HG02798 (cell line): ENCODE results near the gene NT5C3B.

Experiments
- ATAC-seq: cut with Tn5 transposase; IDR thresholded peaks from one replicate; pipeline ENCODE4 v1.9.1; 2021; ENCODE audit warnings: mild to moderate bottlenecking; ENCODE audit not compliant: unreplicated experiment, poor library complexity

NT5C3B gene

DNA sequence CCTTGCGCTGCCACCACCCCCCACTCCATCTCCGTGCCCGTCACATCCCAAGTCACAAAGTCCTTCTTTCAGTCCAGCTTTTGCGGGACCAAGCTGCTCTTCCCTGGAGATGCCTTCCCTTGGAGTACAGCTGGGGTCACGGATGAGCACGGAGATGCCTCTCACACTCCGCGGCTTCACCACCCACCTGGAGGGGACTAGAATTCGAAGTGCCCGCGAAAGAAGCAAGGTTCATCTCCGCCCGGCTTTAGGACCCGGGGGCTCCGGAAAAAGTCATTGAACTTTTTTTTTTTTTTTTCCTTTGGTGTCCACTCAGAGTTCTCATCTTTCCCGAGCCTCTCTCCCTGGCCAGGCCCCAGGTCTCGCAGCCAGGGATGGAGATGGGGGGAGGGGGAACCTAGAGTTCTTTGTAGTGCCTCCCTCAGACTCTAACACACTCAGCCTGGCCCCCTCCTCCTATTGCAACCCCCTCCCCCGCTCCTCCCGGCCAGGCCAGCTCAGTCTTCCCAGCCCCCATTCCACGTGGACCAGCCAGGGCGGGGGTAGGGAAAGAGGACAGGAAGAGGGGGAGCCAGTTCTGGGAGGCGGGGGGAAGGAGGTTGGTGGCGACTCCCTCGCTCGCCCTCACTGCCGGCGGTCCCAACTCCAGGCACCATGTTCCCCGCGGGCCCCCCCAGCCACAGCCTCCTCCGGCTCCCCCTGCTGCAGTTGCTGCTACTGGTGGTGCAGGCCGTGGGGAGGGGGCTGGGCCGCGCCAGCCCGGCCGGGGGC lies 23.5 kb downstream of the NT5C3B start, which contains the start of gene FKBP10:
TSS of gene FKBP10 (plus strand) at position 624 of the 771 bp plus-strand sequence. CDS start at position 655, 31 bp downstream.
- ATAC-seq: no peak

DNA sequence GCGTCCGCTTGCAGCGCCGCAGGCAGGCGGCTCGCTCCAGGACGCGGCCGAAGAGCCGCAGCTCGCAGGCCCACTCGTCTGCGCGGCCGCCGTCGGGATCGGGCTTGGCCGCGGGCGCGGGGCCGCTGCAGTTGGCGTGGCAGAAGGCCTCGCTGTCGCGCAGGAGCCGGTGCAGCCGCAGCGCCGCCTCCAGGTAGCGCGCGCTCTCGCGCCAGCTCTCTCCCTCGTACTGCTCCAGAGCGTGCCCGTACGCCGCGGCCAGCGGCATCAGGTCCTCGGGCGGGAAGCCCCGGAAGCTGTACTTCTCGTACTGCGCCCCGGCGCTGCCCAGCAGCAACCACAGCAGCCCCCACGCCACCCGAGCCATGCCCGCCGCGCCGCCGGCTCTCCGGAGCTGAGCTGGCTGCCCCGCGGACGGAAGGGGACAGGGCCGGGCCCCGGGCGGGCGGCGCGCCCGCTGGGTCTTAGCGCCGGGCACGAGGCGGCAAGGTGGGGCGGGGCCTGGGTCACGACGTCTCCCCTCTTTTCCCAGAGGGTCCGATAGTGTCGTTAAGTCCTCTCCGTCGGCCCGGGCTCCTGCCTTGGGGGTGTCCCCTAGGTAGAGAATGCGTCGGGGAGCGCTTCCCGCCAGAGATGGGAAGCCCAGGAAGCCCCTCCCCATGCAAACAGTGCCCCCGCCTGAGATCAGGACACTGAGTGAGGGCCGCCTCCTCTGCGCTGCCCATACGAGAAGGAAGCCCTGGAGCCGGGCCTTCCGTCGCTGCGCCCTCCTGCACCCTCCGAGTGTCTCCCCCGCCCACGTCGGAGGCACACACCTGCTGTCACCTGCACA lies 24.3 kb downstream of the NT5C3B start, which contains the start of gene P3H4:
TSS of gene P3H4 (minus strand) at position 401 of the 832 bp plus-strand sequence. CDS start at position 367, 34 bp downstream.
- peak; percentile 67 for ATAC-seq

DNA sequence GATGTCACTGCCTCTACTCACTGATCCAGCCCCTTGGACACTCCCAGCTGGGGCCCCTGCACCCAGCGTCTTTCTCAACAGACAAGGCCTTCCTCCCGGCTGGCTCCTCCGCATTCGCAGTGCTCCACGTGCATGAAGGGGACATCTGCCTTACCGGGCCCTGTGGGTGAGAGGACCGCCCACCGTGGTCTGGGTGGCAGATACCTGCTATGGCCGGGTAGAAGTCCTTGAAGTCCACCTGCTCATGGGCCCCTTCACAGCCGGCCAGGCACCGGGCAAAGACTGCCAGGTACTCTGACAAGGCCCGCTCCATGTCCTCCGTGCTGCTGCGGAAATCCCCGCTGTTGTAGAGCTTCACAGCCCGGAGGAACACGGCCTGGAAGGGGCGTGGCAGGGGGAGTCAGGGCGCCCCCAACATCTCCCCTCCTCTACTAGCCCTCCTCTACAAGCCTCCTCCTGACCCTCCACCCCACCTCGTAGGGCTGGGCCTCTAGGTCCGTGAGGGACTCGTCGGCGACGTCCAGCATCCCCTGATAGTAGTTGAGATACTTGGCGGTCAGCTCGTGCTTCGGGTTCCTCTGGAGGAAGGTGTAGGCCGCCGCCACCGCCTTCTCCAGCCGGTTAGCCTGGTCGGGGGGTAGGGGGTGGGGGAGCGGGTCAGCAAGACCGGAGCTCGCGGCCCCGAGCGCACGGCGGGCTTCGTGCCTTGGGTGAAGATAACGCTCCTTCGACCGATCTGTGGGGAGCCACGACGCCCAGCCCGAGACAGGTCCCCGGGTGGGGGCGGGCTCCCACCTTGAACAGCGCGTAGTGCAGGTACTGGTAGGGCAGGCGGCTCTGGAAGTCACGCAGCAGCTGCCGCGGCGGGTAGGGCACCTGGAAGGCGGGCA lies 25.1 kb downstream of the NT5C3B start:
- no peak for ATAC-seq

DNA sequence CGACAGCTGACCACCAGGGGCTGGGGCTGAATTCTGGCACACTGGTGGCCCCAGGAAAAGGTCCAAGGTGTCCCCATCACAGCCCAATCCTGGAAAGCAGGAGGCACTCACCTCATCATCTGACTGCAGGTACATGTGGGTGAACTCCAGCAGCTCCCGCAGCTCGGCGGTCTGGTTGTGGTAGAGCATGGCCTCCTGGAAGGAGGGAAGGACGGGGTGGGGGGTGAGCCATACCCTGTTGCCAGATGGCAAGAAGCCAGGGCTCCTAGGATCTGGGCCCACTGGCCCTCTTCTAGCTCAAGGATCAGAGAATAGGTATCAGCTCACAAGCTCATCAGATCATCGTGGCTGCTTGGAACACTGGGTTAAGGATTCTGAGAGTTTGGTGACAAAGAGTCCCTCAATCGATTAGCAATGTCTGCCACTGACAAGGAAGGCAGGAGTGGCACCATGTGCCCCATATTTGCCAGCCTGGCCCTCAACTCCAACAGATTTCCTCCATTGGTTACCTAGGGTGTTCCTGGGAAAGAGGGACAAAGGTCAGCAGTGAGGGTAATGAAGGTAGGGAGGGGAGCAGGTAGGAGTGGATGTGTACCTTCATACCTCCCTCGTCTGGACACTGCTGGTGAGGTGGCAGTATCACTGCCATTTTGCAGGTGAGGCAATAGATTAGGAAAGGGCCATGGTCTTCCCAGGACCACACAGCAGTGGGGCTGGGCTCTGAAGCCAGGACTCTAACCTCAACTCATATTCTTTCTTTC lies 29.2 kb downstream of the NT5C3B start:
- no peak for ATAC-seq

DNA sequence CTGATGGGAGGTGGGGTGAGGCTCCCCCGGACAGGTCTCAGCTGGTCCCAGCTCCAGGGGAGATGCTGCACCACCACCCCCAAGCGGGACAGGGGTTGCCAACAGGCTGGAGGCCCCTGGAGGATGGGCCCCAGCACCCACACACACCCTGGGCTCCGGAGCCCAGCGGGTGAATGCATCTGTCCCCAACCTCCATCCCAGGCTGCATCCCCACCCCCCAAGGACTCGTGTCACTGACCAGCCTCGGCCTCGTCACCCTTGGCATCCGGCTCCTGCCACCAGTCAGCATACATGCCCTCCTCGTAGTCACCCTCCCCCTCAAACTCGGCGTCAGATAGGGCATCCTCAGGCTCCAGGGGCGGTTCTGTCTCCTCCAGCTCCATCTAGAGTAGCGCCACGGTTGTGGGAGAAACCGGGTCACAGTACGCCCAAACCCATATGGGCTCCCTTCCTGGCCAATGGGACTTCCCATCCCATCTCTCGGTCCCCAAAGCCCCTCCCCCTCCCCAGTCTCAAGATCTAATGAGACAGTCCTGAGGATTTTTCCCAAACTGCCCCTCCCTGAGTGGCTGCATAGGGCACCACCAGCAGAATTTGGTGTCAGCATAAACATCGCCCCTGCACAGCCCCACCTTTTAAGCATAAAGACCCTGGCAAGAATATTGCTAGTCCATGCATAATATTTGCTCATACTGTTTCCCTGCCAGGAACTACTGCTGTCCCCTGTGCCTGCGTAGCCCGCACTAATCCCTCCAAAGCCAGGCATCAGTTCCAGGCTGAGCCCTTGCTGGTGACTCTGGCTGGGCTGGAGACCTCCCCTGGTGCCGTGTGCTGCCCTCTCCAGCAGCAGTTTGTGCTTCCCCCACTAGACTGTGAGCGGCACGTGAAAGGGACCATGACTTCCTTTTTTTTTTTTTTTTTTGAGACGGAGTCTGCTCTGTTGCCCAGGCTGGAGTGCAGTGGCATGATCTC lies 32.7 kb downstream of the NT5C3B start:
- ATAC-seq: no peak

DNA sequence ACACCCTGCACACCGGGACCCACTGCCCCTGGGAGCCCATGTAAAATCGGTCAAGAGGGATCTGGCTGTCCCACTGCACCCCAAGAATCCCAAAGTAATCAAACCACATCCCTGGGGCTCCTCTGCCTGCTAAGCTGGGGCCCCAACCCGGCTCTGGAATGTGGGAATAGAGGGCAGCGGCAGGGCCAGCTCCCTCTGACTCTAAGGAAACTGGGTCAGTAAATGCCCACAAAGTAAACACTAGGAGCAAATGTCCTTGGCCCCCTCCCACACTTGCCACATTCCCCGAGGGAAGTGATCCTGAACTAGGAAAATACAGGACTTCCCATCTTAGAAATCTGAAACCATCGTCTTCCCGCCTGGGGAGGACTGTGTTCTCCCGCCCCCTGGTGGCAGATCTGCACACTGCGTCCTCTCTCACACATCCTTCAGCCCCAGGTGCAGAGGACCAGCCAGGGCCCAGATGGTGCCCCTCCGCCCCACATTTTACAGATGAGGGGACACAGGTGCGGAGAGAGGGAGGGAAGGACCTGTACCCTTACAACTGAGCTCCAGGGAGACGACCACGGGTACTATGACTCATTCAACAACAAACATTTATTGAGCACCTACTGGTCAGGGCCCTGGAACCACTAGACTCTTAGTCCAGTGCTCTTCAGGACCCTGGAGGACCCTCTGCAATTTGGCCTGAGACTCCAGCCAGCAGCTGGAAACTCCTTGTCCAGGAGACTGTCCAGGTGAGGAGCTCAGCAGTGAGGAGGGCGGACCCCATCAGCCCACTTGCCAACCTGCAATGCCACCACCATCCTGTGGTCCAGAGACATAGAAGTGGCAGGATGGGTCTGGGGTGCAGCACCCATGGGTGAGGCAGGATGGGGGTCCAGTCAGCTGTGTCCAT lies 34.4 kb downstream of the NT5C3B start:
- ATAC-seq: no peak

DNA sequence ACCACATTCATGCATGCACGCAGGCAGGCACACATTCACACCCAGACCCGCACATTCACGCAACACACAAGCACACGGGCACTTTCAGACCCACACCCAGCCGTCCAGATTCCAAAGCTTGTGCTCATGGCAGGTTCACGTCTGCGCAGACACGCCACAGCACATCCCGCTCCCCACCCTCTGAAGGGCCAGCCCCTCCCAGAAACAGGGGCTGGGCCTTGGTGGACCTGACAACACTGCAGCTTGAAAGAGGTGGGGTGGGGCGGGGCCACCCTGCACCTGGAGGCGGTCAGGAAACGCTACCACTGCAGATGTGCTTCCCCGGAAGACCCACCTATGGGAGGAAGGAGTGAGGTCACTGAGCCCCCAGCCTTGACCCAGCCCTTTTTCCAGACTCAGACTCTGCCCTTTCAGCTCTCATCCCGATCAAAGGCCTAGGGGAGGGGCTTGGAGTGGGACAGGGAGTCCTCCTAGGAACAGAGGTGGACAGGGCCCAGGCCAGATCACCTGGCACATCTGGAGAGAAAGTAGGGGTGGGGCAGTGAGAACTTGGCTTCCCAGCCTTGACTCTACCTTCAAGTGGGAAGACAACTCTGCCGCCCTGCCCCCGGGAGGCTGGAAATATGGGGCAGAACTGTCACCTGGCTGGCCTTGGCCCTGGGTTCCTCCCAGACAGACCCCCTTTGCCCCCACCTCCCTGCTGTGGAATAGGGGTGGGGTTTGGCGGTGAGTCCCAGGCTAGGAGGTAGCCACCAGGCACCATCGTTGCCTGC lies 35.2 kb downstream of the NT5C3B start:
- ATAC-seq: no peak

DNA sequence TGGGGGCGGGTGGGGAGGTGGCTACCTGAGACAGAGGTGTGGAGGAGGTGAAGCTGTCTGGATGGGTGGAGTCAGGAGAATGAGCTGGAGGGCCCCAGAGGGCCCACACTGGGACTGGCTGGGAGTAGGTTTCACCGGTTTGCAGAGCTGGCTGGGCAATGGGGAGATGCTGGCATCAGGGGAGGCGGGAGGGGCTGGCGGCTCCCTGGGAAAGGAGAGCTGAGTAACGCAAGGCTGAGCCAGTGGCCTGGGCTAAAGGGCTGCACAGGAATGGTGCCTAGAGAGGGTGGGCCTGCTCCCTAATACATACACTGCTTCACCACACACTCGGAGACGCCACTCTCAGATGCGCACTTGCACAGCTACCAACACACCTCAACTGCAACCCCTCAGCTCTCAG lies 36.7 kb downstream of the NT5C3B start:
- no peak for ATAC-seq

DNA sequence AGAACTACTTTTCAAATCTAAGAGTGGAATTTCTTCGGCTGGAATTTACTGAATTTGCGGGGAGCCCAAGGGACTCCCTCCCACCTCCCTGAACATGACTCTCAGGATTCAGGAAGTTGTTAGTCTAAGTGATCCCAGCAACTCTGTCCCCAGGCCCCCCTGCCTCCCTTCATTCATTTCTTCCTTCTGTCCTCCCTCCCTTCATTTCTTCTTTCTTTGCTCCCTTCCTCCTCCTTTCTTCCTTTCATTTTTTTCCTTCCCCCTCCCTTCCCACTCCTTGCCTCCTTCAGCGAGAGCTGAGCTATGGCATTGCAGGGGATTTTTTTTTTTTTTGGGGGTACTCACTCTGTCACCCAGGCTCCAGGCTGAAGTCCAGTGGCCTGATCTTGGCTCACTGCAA lies 38.7 kb downstream of the NT5C3B start:
- ATAC-seq: no peak

DNA sequence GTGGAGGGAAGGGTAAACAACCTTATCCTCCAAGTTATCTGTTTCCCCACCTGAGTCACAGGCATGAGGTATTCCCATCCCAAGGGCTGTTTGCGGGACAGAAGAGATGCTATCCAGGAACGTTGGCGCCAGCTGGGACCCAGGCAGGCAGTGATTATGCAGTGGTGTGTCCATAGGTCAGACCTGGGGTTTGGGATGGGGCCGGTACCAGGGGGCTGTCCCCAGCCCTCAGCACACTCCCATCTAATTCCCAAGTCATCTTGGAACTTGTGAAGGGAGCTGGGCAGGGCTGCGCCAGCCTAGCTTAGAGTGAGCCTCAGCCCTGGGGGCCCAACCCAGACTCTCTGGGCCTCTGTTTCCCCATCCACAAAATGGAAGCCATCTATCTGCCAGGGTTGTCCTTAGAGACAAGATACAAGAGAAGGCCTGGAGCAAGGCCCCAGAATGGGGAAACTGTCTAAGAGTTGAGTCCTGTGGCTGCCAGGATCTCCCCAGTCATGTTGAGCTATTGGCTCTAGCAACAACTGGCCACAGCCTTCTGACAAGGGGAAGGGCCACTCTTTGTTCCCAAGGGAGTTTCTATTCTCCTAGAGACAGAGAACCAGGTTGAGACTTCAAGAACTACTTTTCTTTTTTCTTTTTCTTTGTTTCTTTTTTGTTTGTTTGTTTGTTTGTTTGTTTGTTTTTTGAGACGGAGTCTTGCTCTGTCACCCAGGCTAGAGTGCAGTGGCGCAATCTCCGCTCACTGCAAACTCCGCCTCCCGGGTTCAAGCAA lies 39.7 kb downstream of the NT5C3B start:
- ATAC-seq: no peak

DNA sequence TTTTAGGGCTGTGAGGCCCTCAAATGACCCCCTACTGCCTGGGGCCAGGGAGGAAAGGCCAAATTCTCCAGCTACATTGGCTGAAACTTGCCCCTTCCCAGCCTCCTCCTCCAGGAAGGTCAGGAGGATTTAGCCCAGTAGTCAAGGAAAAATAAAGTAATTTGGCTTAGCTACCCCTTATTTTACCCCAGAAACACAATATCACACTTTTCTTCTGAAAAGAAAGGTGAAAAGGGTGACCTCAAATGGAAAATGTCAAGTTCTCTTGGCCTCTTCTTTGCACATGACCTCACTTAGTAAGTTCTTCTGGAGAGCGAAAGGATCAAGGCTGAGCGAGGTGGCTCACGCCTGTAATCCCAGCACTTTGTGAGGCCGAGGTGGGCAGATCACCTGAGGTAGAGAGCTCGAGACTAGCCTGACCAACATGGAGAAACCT lies 41.5 kb downstream of the NT5C3B start:
- no peak for ATAC-seq

DNA sequence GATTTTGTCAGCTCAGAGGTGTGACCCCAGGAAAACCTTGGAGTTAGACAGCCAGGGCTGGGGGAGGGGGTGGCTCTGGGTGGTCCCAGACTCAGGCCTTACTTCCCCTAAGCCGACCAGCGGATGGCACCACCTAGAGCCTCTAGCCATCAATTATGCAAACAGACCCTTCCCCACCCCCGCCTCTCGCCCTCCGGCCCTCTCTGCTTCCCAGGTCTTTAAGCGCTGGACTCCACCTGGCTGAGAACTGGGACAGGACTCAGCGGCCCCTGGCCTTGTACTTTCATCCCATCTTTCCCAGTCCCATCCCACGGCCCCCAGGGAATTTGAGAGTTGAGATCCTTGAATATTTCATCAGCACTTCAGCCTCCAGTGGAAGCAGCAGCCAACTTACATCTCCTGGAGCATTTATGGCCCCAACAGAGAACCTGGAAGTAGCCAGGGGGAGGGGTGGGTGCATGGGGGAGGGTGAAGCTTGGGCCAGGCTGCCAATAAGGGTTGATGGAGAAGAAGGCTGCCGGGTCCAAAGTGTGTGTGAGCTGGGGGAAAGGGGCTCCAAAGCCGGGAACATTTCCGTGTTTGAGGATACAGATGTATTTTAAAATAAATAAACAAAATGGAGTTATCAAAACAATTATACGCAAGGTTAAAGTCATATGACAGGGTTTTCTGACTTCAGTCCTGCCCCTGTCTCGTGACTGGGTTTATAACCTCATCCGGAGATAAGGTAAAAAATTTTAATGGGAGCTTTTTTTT lies 42.1 kb downstream of the NT5C3B start:
- no peak for ATAC-seq

DNA sequence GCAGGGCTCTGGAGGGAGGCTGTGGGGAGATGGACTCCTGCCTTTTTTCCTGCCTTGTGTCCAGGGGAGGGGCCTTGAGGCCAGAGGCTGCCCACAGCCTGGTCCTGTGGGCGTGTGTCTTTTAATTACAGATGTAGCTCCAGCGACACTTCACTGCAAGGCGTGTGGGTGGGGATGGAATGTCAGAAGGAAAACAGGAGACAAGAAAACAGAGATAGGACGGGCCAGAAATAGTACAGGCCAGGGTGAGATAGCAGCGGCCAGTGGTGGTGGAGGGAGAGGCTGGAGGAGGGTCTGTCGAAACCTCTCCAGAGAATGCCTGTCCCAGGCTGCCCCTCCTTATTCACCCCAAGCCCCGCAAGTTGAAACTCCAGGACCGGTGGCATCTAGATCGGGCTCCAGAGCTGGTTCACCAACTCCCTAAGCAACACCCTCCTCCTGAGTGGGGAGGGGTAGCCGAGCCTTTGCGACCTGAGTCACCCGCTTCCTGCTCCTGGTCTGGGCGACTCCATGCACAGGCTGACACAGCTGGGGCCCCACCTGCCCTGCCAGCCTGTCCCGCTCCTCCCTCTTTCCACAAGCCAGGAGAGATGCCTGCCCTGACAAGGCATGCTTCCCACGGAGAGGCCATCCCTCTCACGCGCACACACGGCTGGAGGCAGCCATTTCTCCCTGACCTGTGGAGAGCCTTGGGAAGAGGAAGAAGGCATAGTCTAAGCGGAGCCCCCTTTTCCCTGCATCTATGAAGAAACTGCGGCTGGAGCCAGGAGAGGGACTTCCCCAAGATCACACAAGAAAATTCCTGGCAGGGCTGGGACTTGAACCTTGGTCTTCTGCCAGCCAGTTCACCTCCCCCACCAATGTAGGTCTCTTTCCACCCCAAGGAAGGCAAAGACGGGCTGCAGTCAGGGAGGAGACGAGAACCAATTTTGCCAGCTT lies 42.9 kb downstream of the NT5C3B start:
- no peak for ATAC-seq

DNA sequence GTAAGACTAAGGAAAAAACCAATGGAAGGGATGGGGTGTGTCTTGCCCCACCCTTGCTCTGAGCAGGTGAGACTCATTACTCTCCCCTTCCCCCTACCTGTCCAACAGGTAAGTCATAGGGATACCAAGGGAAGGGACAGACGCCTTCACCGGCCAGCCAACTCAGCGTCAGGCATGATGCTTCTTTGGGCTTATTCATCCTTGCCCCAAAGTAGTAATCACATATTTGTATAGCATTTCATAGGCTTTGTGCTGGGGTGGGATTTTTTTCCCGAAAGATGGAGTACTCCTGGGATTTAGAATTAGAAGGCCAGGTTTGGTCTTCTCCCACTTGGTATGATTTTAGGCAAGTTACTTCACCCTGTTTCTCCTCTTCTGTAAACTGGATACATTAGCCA lies 49.0 kb downstream of the NT5C3B start:
- ATAC-seq: no peak
